ENCODE measurements around the gene RAP1GDS1.
A peak's percentile ranks its signal among the peaks of the same experiment; 100 is the strongest.

Gene RAP1GDS1

GRCh38 chr4:98260579-98261404 is at the start of gene RAP1GDS1:
RAP1GDS1 (plus strand) TSS chr4:98261384; CDS start chr4:98261566, 182 bp downstream.
- DNase-seq (ENCODE audit: low read depth): peak; percentile 79

GRCh38 chr4:98222306-98222705 is 38.9 kb upstream of the RAP1GDS1 start:
- DNase-seq (ENCODE audit: low read depth): no peak

GRCh38 chr4:98226396-98226795 is 34.8 kb upstream of the RAP1GDS1 start:
- no peak for DNase-seq (ENCODE audit: low read depth)

GRCh38 chr4:98230961-98231360 is 30.2 kb upstream of the RAP1GDS1 start:
- no peak for DNase-seq (ENCODE audit: low read depth)

- DNase-seq (ENCODE audit: low read depth): no peak
Measured at GRCh38 chr4:98232202-98232601, 29.0 kb upstream of the RAP1GDS1 start.

- DNase-seq (ENCODE audit: low read depth): no peak
Measured at GRCh38 chr4:98237204-98237603, 24.0 kb upstream of the RAP1GDS1 start.

- no peak for DNase-seq (ENCODE audit: low read depth)
Measured at GRCh38 chr4:98242063-98242462, 19.1 kb upstream of the RAP1GDS1 start.

GRCh38 chr4:98242538-98242937 is 18.6 kb upstream of the RAP1GDS1 start:
- DNase-seq (ENCODE audit: low read depth): no peak

GRCh38 chr4:98245226-98245625 is 16.0 kb upstream of the RAP1GDS1 start:
- DNase-seq (ENCODE audit: low read depth): no peak

GRCh38 chr4:98248934-98249333 is 12.2 kb upstream of the RAP1GDS1 start:
- DNase-seq (ENCODE audit: low read depth): no peak

- no peak for DNase-seq (ENCODE audit: low read depth)
Measured at GRCh38 chr4:98249831-98250230, 11.4 kb upstream of the RAP1GDS1 start.

- no peak for DNase-seq (ENCODE audit: low read depth)
Measured at GRCh38 chr4:98253499-98253898, 7.7 kb upstream of the RAP1GDS1 start.

GRCh38 chr4:98260047-98260578 is 1.1 kb upstream of the RAP1GDS1 start:
- DNase-seq (ENCODE audit: low read depth): no peak

GRCh38 chr4:98261405-98262291 is 464 bp downstream of the RAP1GDS1 start:
- DNase-seq (ENCODE audit: low read depth): peak; percentile 7

- no peak for DNase-seq (ENCODE audit: low read depth)
Measured at GRCh38 chr4:98262431-98262830, 1.2 kb downstream of the RAP1GDS1 start.

- no peak for DNase-seq (ENCODE audit: low read depth)
Measured at GRCh38 chr4:98267498-98267897, 6.3 kb downstream of the RAP1GDS1 start.

GRCh38 chr4:98275145-98275544 is 14.0 kb downstream of the RAP1GDS1 start:
- DNase-seq (ENCODE audit: low read depth): no peak

GRCh38 chr4:98283219-98284189 is 22.3 kb downstream of the RAP1GDS1 start:
- no peak for DNase-seq (ENCODE audit: low read depth)

- no peak for DNase-seq (ENCODE audit: low read depth)
Measured at GRCh38 chr4:98284640-98285046, 23.5 kb downstream of the RAP1GDS1 start.

GRCh38 chr4:98285676-98286075 is 24.5 kb downstream of the RAP1GDS1 start:
- DNase-seq (ENCODE audit: low read depth): no peak

GRCh38 chr4:98287328-98287727 is 26.1 kb downstream of the RAP1GDS1 start:
- no peak for DNase-seq (ENCODE audit: low read depth)
